NT2/D1 (cell line): ENCODE measurements around the gene MRPS14.

Source experiments
- SUZ12 ChIP-seq: IDR thresholded peaks from 2 replicates; pipeline ENCODE4 v1.6.1; 2011; ENCODE audit not compliant: insufficient read length, insufficient read depth; ENCODE audit errors: extremely low read depth
- YY1 ChIP-seq: IDR thresholded peaks from 2 replicates; pipeline ENCODE4 v1.6.1; 2011; ENCODE audit not compliant: insufficient read length, insufficient read depth
- ZNF274 ChIP-seq: IDR thresholded peaks from 2 replicates; pipeline ENCODE4 v1.6.1; 2011; ENCODE audit warnings: mild to moderate bottlenecking, low read depth, low read length

DNA sequence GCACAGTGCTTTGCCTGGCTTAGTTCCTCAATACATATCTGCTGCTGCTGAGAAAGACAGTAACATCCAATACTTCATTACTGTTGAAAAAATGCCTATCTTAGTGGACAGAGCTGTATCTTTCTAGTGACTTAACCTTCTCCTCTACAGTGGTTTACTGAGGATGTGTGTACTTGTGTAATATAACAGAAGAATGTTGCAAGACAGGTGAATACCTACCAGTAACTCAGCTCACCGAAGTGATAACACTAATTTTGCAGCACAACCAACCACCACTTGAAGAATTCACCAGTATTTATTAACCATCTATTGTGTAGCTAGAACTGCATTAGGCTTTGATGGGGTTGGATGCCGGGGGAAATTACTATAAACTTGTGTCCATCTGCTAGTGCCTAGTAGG is 27.8 kb upstream of the MRPS14 start:
- TF ChIP-seq ZNF274 (no peak), YY1 (no peak), SUZ12 (no peak)
